CD4-positive, alpha-beta T cell treated with Interleukin-15 for 1 hour (primary cell): ENCODE data around the gene EIF3J.

Experiments used
- DNase-seq: peaks from one replicate; pipeline ENCODE4 v3.0.0-alpha.2; 2020

EIF3J gene

DNA sequence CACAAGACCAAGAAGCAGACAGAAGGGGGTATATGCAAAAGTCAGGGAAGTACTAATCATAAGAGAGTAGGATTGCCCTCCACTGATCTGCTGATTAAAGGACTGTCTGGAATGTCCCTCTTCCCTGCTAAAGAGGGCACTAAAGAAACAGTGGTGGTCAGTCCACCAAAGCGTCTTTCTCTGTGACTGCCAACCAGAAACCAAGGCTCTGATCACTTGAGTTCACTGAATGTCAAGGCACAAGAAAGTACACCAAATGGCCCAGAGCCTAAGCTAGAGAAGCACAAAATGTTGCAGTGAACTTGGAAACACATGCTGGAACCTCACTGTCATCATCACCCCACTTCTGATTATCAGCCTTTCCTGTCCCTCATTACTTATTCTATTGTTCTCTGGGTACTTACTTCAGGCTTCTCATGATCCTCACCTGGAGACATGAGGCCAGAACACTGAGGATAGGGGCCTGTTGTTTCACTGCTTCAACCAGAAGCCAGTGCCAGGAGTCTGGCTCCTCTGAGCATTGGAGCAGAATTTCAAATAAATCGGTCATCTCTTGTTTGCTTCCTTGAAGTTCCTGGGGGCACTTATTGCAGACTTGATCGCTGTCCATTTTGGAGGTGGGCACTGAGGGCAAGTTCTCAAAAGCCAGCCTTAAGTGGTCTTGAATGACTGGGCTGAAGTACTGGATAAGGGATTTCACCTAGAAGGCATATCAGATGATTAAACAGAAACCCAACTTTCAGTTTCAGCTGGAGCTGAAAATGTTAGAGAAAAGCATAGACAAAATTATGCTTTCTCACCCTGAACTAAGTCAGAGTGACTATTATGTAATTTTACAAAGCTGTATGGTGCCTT, 58.9 kb downstream of the EIF3J start:
- DNase-seq, result no peak

DNA sequence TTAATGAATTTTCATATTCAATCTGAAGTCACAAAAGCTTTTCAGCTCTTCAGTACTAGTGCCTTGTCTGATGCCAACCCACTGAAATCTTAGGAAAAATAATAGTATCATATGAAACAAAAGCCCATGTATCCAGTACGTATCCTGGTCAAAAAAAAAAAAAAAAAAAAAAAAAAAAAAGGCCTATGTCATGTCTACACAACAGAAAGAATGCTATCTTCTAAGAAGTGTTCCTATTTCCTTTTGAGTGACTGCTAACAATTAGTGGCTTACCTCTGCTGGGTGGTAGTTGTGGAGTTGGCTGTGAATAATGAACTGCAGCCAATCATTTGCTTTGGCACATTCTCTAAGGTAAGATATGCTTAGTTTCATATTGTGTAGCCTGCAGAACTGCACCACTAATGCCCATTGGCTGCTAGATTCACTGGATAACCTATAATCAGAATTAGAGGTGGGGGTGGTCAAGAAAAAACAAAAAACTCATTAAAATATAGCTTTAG, 59.6 kb downstream of the EIF3J start:
- DNase-seq, result no peak

DNA sequence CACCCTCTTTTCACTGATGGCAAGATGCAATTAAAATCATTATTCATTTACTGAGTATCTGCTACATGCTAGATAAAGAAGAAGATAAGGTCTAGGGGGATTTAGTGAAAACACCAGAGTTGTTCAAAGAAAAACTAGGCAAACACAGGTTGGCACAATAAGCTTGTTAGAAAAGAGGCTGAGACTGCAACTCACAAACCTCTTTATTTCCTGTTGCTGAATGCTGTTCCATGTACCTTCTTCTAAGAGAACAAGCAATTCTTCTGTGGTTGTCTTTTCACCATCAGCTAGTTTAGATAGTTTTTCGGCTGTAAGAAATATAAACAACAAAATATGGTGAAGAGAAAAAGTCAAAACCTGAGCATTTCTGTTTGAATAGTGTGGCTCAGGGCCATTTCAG, 61.1 kb downstream of the EIF3J start:
- DNase-seq, result no peak

DNA sequence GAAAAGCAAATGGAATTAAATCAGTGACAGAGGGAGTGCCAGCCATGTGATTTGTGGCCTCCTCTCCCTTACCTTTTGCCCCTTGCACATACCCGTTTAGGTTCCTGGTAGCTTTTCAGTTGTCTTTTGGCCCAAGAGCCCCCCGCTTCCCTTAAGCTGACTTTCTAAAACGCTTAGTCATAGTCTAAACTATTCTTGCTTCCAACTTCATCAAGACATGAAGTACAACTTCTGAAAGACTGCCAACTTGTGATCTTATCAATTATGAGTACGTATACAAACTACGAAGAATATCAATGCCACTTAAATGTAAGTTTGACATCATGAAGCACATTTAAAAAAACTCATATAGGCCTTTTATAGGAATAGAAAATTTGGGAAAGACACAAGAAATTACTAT, 61.9 kb downstream of the EIF3J start:
- no peak for DNase-seq

DNA sequence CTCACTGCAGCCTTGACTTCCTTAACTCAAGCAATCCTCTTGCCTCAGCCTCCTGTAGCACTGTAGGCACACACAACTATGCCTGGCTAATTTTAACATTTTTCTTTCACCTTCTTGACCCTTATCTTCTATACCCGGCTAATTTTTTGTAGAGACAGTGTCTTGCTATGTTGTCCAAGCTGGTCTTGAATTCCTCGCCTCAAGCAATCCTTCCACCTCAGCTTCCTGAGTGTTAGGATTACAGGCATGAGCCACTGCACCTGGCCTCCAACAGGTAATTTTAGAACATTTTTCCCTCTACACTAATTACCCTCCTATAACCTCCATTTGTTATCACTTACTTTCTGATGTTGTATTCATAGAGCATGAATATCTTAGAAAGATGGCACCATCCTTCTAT, 66.2 kb downstream of the EIF3J start:
- DNase-seq, result no peak

DNA sequence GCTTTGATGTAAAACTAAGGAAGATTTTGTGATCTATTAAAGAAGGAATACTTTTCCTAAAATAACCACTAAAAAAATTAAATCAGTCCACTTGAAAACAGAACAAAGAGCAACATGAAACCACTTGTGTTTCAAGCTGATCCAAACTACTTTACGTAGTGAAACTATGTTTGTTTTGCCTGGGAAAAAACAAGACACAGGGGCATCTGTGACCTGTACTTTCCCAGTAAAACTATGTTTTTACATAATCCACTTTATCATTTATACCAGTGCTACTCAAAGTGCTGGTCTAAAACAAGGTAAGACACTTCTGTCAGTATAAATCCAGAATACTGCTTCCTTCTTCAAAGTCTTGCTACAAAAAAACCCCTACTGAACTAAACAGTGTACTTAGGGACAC, 69.8 kb downstream of the EIF3J start:
- no peak for DNase-seq
